CD14-positive monocyte (primary cell): ENCODE measurements around the gene PFDN1. TPM values are rescaled to one million over a fixed set of nuclear protein-coding genes. Genes with fewer than 3 reads are reported as not detected.

Experiments used
- DNase-seq, 3 donors: peaks; one replicate each; pipeline ENCODE4 v3.0.0-alpha.2; 2011 to 2022
- H2AFZ ChIP-seq: 2 replicates; pipeline ENCODE4 v1.6.0; 2012; ENCODE audit warnings: mild to moderate bottlenecking, low read depth, low read length, inconsistent platforms; ENCODE audit not compliant: insufficient read depth, poor library complexity, severe bottlenecking
- H3K27ac ChIP-seq, 2 donors: 1 replicate in 1 of 2; 2 replicates in 1 of 2; pipeline ENCODE4 v1.5.1; 2012 to 2013; ENCODE audit warnings: low read length in 2 of 2, control low read depth in 1 of 2, inconsistent platforms in 1 of 2, low read depth in 1 of 2, mild to moderate bottlenecking in 1 of 2
- H3K27me3 ChIP-seq, 2 donors: one replicate each; pipeline versions ENCODE4 v1.6.0 to v1.6.1; 2011 to 2013; ENCODE audit warnings: low read length in 2 of 2; ENCODE audit not compliant: control insufficient read depth in 2 of 2, insufficient read depth in 2 of 2
- H3K36me3 ChIP-seq, 2 donors: replicated peaks in 1 of 2; 1 replicate in 1 of 2; 2 replicates in 1 of 2; pipeline versions ENCODE4 v1.5.1 to v1.6.1; 2012 to 2013; ENCODE audit warnings: low read length in 2 of 2, control low read depth in 1 of 2, inconsistent platforms in 1 of 2, mild to moderate bottlenecking in 1 of 2; ENCODE audit not compliant: insufficient read depth in 2 of 2, control insufficient read depth in 1 of 2
- H3K4me1 ChIP-seq, 2 donors: 1 replicate in 1 of 2; 2 replicates in 1 of 2; pipeline versions ENCODE4 v1.5.1 to v1.6.1; 2012 to 2013; ENCODE audit warnings: low read length in 2 of 2, control low read depth in 1 of 2, inconsistent platforms in 1 of 2, mild to moderate bottlenecking in 1 of 2, moderate library complexity in 1 of 2; ENCODE audit not compliant: insufficient read depth in 2 of 2, control insufficient read depth in 1 of 2
- H3K4me2 ChIP-seq: replicated peaks from 2 replicates; pipeline ENCODE3; 2012; ENCODE audit warnings: low read length, moderate library complexity, mild to moderate bottlenecking; ENCODE audit not compliant: poor library complexity, severe bottlenecking; ENCODE audit errors: extremely low read depth
- H3K4me3 ChIP-seq, 3 experiments: fragments of 200-600 bp in 1 of 3; sonication (generic) in 1 of 3; replicated peaks in 1 of 3; 1 replicate in 2 of 3; 2 replicates in 1 of 3; pipeline ENCODE4 v1.5.1; 2011 to 2013; ENCODE audit warnings: low read length in 3 of 3, mild to moderate bottlenecking in 3 of 3, control low read depth in 2 of 3, low read depth in 2 of 3, inconsistent platforms in 1 of 3, moderate library complexity in 1 of 3
- H3K79me2 ChIP-seq: 2 replicates; pipeline ENCODE4 v1.6.0; 2012; ENCODE audit warnings: mild to moderate bottlenecking, control low read depth, inconsistent platforms, low read length, moderate library complexity; ENCODE audit not compliant: insufficient read depth
- H3K9ac ChIP-seq: 2 replicates; pipeline ENCODE4 v1.6.0; 2017; ENCODE audit warnings: low read length, mild to moderate bottlenecking; ENCODE audit not compliant: insufficient read depth, poor library complexity, severe bottlenecking
- H3K9me3 ChIP-seq, 2 donors: replicated peaks in 1 of 2; 1 replicate in 1 of 2; 2 replicates in 1 of 2; pipeline versions ENCODE4 v1.5.1 to v1.6.1; 2012 to 2013; ENCODE audit warnings: low read length in 2 of 2, control low read depth in 1 of 2; ENCODE audit not compliant: control insufficient read depth in 1 of 2, insufficient read depth in 1 of 2
- H4K20me1 ChIP-seq: 2 replicates; pipeline ENCODE4 v1.6.0; 2012; ENCODE audit warnings: mild to moderate bottlenecking, low read length, control low read depth, moderate library complexity; ENCODE audit not compliant: insufficient read depth
- H3K27ac Mint-ChIP-seq, 7 donors: one replicate each; pipeline ENCODE4 v1.8.0; 2020; ENCODE audit warnings: mild to moderate bottlenecking in 7 of 7, mixed read lengths in 7 of 7, moderate library complexity in 6 of 7, inconsistent platforms in 2 of 7
- H3K27me3 Mint-ChIP-seq, 3 donors: one replicate each; pipeline ENCODE4 v1.8.0; 2021 to 2022; ENCODE audit warnings: low read depth in 3 of 3, mild to moderate bottlenecking in 3 of 3, mixed read lengths in 3 of 3, moderate library complexity in 3 of 3, inconsistent platforms in 1 of 3
- H3K36me3 Mint-ChIP-seq, 2 donors: one replicate each; pipeline ENCODE4 v1.8.0; 2020; ENCODE audit warnings: mixed read lengths in 2 of 2, inconsistent platforms in 1 of 2, mild to moderate bottlenecking in 1 of 2
- H3K4me1 Mint-ChIP-seq: one replicate; pipeline ENCODE4 v1.8.0; 2020; ENCODE audit warnings: mild to moderate bottlenecking, mixed read lengths
- H3K4me3 Mint-ChIP-seq, 2 donors: one replicate each; pipeline ENCODE4 v1.8.0; 2020; ENCODE audit warnings: mild to moderate bottlenecking in 2 of 2, mixed read lengths in 2 of 2, moderate library complexity in 1 of 2
- H3K9me3 Mint-ChIP-seq, 7 donors: one replicate each; pipeline ENCODE4 v1.8.0; 2020 to 2022; ENCODE audit warnings: mixed read lengths in 7 of 7, mild to moderate bottlenecking in 6 of 7, moderate library complexity in 6 of 7, inconsistent platforms in 2 of 7
- CTCF ChIP-seq: fragments of 200-600 bp; IDR thresholded peaks from one replicate; pipeline ENCODE4 v1.8.0; 2022; ENCODE audit warnings: antibody characterized with exemption, mild to moderate bottlenecking
- WGBS: methylation state at CpG from one replicate; pipeline ENCODE4 v1.1.5; 2013; ENCODE audit warnings: missing lambda C conversion rate; ENCODE audit not compliant: insufficient coverage; 5-methylcytosine and 5-hydroxymethylcytosine counted together
- intact Hi-C, 2 donors: fragments of 100-400 bp; cut with micrococcal nuclease; formaldehyde crosslinking; loops; one replicate each; pipeline versions ENCODE4 v1.15.0 to v1.15.1; 2023
- polyA plus RNA-seq, 3 donors: library from polyadenylated mRNA; depleted of rRNA in 1 of 3; unstranded in 2 of 3; stranded (reverse) in 1 of 3; fragments of 300-500 nt in 2 of 3; fragments of >200 nt in 1 of 3; fragmentation: Illumina TruSeq in 2 of 3; gene quantifications; 1 replicate in 2 of 3; 2 replicates in 1 of 3; pipeline ENCODE4 v1.2.3, GENCODE V29; 2012 to 2021

Gene PFDN1
- polyA plus RNA-seq, 3 donors, result 44.7 to 105 (median 82.2) TPM

GRCh38 chr5:140242099-140242498 lies 60.8 kb downstream of the PFDN1 start:
- DNase-seq, result no peak
- Histone ChIP-seq H3K9me3 (no peaks in the 10 kb centered on the region), H4K20me1 (no peaks in the 10 kb centered on the region), H3K9ac (no peak overlapping the region), H3K4me2 (no peak overlapping the region), H2AFZ (no peak overlapping the region), H3K4me3 (no peak overlapping the region), H3K27ac (no peak overlapping the region), H3K36me3 (no peaks in the 10 kb centered on the region), H3K79me2 (peaks cover 6% of the 10 kb centered on the region), H3K4me1 (peaks cover 40 to 47% of the 10 kb centered on the region in 2 donors), H3K27me3 (no peaks in the 10 kb centered on the region)
- 100% methylated on average over 1 of the region's 5 CpGs for WGBS
- H3K27ac Mint-ChIP-seq, result no peak overlapping the region
- H3K27me3 Mint-ChIP-seq, result peaks cover 0 to 2% (median 0%) of the 10 kb centered on the region in 3 donors
- TF ChIP-seq CTCF, result no peak
- H3K36me3 Mint-ChIP-seq, result peaks cover 19 to 32% of the 10 kb centered on the region in 2 donors
- H3K9me3 Mint-ChIP-seq, result no peaks in the 10 kb centered on the region
- H3K4me1 Mint-ChIP-seq, result peaks cover 51% of the 10 kb centered on the region
- intact Hi-C loops, result loop anchor here in 1 of 2 donors (5.0 kb wide), 1 partner anchor 45 kb away; no protein-coding TSS in a partner anchor
- no peak overlapping the region for H3K4me3 Mint-ChIP-seq

GRCh38 chr5:140240987-140241706 lies 61.8 kb downstream of the PFDN1 start:
- Histone ChIP-seq H3K36me3 (no peaks in the 10 kb centered on the region), H3K4me2 (no peak overlapping the region), H3K27ac (no peak overlapping the region), H4K20me1 (no peaks in the 10 kb centered on the region), H3K9me3 (no peaks in the 10 kb centered on the region), H3K9ac (no peak overlapping the region), H3K79me2 (no peaks in the 10 kb centered on the region), H3K4me1 (peaks cover 49 to 54% of the 10 kb centered on the region in 2 donors), H2AFZ (no peak overlapping the region), H3K27me3 (no peaks in the 10 kb centered on the region), H3K4me3 (no peak overlapping the region)
- no peaks in the 10 kb centered on the region for H3K9me3 Mint-ChIP-seq
- intact Hi-C loops, result loop anchor here (2.0 to 5.0 kb wide), 2 partner anchors 46 to 110 kb away; no protein-coding TSS in a partner anchor
- TF ChIP-seq CTCF, result no peak
- DNase-seq, result no peak
- peaks cover 54% of the 10 kb centered on the region for H3K4me1 Mint-ChIP-seq
- peaks cover 16 to 24% of the 10 kb centered on the region in 2 donors for H3K36me3 Mint-ChIP-seq
- whole genome bisulfite sequencing, result 82% methylated on average over 9 of the region's 9 CpGs
- peaks cover 0 to 2% (median 0%) of the 10 kb centered on the region in 3 donors for H3K27me3 Mint-ChIP-seq
- H3K4me3 Mint-ChIP-seq, result no peak overlapping the region
- no peak overlapping the region for H3K27ac Mint-ChIP-seq
